ENCODE results near the gene IQGAP2.

The IQGAP2 gene

GRCh38 chr5:76617229-76617628, 214.1 kb downstream of the IQGAP2 start:
- DNase-seq, result peak; percentile 63

GRCh38 chr5:76617675-76618074, 214.6 kb downstream of the IQGAP2 start:
- peak; percentile 96 for DNase-seq

- peak; percentile 45 for DNase-seq
Observed at GRCh38 chr5:76620166-76620565, 217.1 kb downstream of the IQGAP2 start.

- DNase-seq, result peak; percentile 34
Observed at GRCh38 chr5:76622076-76622475, 219.0 kb downstream of the IQGAP2 start.

DNA sequence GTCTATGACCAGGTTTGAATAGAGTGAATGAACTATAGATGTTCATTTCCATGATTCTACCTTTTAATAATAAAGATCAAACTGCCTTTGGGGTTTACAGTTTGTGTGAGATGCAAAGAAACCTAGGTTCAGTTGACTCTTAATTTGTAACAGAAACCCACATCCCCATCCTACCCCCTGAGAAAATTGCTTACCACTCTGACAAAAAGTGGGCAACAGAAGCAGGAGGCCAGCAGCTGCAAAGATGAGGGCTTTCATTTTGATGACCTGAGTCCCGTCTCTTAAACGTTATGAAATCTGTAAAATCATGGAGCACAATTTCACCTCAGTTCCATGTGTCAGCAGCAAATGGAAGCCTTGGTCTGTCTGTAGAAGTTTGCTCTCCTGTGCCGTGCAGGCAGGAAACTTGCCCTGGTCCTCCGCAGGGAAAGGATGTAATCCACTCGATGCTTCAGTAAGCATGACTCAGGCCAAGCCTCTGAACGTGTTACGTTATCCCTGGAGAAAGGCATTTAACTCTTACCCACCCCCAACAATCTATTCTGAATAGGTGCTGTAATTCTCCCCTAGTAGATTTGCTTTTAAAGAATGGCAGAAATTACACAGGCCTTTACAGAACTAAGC, 220.0 kb downstream of the IQGAP2 start, which contains the start of gene F2RL2:
Gene F2RL2 (minus strand): TSS at position 431 of the 624 bp plus-strand sequence. CDS start 173 bp downstream, at position 258.
- peak; percentile 90 for DNase-seq

GRCh38 chr5:76625087-76625815, 222.2 kb downstream of the IQGAP2 start:
- DNase-seq, result no peak

DNA sequence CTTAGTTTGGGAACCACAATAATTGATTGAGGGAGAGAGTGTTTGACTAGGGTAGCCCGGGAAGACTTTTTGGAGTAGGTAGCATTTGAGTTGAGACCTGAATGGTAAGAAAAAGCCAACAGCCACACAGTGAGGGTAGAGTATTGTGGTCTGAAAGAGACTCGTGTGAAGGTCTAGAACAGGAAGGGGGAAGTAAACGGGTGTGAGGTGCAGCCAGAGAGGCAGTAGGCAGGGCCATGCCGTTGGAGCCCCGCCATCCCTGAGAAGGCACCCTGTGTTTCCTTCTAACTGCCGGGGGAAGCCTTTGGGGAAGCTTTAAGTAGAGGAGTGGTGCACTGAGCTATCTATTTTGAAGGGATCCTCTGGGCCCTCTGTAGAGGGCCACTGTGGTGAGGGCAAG, 223.7 kb downstream of the IQGAP2 start:
- DNase-seq, result no peak

DNA sequence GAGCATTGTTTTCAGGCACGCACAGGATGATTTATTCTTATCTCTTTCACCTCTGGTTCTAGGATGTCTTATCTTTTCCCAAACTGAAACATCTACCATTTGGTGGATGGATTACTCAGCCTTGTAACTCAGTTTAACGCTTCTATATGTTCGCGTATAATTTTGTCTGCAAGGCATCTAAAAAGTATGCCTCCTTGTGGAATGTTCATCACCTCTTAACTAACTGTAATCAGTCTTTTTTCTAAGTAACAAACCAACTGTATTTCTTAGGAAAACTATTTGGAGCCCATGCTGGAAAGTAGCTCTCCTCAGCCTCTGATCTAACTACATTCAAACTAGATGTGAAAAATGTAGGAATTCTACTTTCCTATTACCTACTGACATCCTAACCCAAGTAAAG, 231.6 kb downstream of the IQGAP2 start:
- no peak for DNase-seq

DNA sequence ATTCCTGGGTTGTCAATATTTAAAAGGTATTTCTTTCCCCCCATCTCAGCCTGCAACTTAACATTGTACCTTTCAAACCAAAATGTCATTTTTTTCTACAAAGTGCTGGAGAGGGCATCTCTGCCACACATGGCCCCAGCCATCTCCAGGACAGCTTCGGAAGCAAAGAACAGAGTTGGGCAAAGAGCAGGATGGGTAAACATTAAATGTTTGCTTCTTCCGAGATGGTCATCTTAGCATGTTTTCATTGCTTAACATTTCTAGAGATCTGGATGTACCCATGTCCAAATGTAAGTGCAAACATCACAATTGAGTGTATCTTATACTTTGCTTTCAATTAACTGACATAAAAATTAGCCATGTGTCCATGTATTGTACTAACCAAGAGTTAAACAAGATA, 234.4 kb downstream of the IQGAP2 start:
- no peak for DNase-seq

DNA sequence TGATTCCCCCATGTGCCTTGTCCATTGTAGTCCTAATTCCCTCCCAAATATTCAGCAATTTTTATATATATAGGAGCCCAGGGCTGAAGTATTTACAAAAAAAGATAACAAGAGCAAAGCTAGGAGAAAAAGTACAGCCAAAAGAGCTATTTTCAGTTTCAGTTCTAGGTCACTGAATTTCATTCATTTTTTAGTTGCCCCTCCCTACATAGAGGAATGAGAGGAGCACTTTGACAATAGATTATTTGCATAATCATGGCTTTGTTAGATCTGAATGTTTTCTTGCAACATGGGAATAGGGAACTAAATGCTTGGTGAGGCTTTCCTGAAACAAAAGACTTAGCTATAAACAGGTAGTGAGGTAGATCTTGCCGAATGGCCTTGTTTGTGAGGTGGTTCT, 235.4 kb downstream of the IQGAP2 start:
- DNase-seq, result no peak

- DNase-seq, result peak; percentile 75
Observed at GRCh38 chr5:76641514-76642120, 238.5 kb downstream of the IQGAP2 start.

- DNase-seq, result peak; percentile 51
Observed at GRCh38 chr5:76642390-76643040, 239.4 kb downstream of the IQGAP2 start.

DNA sequence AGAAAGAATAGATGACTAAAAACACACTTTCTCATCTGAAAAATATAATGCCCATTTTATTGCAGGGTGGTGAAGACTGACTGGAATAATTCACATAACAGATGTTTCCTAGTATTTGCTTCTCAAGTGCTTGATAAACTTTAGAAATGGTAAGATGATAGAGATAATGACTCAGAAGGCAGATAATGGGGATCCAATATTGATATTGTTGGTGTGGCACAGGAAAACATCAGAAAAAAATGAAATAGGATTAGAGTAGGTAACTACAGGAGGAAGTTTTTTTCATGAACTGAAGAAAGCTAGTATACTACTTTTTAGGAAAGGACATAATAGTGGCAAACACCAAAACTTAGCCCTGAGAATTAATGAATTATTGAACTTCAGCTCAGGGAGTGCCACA, 240.3 kb downstream of the IQGAP2 start:
- DNase-seq, result no peak

DNA sequence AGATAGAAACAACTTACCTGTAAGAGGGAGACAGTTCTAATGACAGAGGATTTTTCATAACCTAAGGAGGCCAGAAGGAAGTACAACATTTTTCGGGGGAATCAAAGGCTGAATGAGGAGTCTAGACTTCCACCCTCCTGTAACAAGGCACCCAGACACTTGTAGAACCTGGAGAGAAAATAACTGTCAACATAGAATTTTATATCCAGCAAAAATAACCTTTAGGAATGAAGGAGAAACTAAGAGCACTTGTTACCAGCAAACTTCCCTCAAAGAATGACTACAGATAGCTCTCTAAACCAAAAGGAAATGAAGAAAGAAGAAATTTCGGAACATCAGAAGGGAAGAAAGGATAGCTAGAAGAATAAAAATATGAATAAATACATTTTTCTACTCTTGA, 246.1 kb downstream of the IQGAP2 start:
- DNase-seq, result no peak

GRCh38 chr5:76652809-76653414, 249.8 kb downstream of the IQGAP2 start:
- no peak for DNase-seq

DNA sequence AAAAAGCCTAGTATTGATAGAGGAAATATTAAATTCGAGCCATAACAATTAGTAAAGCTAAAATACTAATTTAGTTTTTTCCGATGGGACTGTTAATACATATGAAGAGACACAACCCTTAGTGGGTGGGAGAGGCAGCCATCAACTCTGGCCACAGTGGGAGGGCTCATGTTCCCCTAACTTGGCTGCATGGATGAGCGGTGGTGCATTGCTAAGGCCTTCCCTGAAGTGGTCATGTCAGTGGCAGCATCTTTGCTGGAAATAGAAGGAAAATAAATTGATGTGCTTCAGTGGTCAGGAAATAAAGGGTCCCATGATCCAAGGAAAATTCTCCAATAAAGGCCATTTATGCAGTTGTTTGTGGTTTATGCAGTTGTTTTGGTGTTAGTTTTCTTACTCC, 254.0 kb downstream of the IQGAP2 start:
- no peak for DNase-seq

- no peak for DNase-seq
Observed at GRCh38 chr5:76657683-76658311, 254.7 kb downstream of the IQGAP2 start.

DNA sequence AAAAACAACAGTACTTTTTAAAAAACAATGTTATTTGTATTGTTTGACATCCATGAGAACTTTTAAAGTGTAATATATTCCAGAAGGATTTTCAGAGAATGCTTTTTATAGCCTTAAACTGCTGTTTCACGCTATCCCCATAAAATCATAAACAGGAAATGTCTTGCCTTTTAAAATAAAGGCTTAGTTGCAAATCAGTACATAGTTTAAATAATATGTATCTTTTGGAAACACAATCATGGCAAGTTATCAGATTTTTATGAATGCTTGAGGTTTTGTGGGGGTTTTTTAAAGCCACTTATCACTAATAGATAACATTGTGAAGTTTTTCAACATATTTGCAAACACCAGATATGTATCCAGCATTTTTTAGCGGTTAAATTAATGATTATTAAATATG, 257.3 kb downstream of the IQGAP2 start:
- peak; percentile 13 for DNase-seq

DNA sequence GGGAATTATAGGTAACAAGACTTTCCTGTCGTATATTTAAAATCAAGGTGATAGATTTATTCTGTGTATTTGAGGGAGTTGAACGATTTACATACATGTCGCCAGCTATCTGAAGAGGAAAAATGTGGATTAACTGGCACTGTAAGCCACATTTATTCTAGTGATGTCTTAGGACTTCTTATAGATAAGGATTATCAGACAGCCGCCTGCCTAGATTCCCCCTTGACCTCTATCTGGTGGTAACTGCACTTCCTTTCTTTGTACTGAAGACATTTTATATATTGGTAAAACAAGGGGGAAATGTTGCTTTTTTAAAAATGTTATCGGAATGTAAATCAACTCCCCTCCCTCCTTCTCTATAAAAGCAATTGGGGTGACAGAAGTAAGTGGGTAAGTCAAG, 259.4 kb downstream of the IQGAP2 start:
- DNase-seq, result no peak

- DNase-seq, result no peak
Observed at GRCh38 chr5:76663573-76663972, 260.5 kb downstream of the IQGAP2 start.

DNA sequence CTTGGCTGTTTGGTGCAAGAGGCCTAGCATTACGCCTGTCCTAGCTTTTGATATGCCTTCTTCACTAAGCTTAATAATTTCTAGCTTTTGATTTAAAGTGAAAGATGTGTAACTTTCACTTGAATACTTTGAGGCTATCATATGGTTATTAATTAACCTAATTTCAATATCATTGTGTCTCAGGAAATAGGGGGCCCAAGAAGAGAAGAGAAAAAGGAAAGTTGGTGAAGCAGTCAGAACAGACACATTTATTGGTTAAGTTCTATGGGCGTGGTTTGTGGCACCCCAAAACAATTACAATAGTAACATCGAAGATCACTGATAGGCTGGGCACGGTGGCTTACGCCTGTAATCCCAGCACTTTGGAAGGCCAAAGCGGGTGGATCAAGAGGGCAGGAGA, 261.0 kb downstream of the IQGAP2 start:
- no peak for DNase-seq

GRCh38 chr5:76667495-76667894, 264.4 kb downstream of the IQGAP2 start:
- no peak for DNase-seq

DNA sequence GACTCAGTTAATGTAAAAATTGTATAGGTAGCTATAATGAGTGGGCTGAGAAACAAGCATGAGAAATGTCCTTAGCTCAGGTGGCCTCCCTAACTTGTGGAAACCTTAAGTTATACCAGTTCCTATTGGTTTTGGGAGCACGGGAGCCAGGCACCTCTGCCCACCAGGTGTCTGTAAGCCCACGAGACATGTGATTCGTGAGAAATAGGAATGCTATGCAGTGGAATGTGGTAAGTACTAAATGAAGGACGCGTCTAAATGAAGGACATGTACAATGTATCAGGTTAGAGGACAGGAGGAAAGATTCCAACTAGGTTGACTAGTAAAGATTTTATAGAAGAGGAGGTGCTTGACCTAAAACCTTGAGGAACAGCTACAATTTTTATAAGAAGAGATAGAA, 266.2 kb downstream of the IQGAP2 start:
- DNase-seq, result peak; percentile 21

Measured in EL (cell line).